Limb (tissue), 2 donors: Measurements from ENCODE around the gene EPM2AIP1.
A peak's percentile ranks its signal among the peaks of the same experiment; 100 is the strongest.
"Not testable (repeated sequence)": the region's sequence is repeated elsewhere in the genome, so short reads cannot be mapped to it uniquely, and the experiment has no call there.

Experiments used
- DNase-seq, 2 donors: peaks; one replicate each; pipeline ENCODE4 v3.0.0-alpha.2; 2016; ENCODE audit errors: extremely low spot score in 2 of 2

Gene EPM2AIP1

DNA sequence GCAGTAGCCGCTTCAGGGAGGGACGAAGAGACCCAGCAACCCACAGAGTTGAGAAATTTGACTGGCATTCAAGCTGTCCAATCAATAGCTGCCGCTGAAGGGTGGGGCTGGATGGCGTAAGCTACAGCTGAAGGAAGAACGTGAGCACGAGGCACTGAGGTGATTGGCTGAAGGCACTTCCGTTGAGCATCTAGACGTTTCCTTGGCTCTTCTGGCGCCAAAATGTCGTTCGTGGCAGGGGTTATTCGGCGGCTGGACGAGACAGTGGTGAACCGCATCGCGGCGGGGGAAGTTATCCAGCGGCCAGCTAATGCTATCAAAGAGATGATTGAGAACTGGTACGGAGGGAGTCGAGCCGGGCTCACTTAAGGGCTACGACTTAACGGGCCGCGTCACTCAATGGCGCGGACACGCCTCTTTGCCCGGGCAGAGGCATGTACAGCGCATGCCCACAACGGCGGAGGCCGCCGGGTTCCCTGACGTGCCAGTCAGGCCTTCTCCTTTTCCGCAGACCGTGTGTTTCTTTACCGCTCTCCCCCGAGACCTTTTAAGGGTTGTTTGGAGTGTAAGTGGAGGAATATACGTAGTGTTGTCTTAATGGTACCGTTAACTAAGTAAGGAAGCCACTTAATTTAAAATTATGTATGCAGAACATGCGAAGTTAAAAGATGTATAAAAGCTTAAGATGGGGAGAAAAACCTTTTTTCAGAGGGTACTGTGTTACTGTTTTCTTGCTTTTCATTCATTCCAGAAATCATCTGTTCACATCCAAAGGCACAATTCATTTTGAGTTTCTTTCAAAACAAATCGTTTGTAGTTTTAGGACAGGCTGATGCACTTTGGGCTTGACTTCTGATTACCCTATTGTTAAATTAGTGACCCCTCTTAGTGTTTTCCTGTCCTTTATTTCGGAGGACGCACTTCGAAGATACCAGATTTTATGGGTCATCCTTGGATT lies 674 bp upstream of the EPM2AIP1 start, which contains the start of gene MLH1:
TSS of gene MLH1 (plus strand) at position 193 of the 958 bp plus-strand sequence. CDS start at position 223, 30 bp downstream.
- peak; percentile 99 to 100 for DNase-seq

DNA sequence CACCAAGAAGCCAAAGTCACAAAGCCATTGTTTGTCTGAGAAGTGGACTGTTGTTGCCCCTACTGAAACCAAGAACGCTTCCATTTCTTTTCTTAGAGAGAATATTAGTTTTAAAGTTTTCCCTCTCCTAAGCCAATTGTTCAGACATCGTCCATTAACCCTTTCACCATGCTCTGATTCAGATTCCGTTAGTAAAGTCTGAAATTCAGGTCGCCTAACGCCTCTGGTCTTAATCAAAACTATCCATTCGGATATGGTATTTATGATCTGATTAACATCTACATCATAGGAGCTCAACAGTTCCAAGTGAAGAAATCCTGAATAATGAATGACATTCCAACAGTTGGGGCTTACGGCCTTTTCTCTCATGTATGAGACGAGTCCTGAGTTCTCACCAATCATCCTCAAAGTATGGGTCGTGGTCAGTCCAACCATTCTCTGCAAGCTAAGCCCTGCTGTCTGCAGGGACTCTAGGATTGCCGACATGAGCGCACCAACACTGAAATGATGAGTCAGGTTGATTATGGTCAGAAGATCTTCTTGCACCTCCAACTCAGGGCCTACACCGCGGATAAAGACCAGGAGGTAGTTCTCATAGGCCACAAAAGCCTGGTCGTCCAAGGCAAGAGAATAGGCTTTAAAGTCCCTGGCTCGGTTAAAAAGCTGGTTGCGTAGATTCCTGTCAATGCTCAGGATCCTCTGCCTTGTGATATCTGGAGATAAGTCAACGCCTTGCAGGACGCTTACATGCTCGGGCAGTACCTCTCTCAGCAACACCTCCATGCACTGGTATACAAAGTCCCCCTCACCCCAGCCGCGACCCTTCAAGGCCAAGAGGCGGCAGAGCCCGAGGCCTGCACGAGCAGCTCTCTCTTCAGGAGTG lies 767 bp downstream of the EPM2AIP1 start:
- DNase-seq, result peak in 1 of 2 donors; percentile 1

DNA sequence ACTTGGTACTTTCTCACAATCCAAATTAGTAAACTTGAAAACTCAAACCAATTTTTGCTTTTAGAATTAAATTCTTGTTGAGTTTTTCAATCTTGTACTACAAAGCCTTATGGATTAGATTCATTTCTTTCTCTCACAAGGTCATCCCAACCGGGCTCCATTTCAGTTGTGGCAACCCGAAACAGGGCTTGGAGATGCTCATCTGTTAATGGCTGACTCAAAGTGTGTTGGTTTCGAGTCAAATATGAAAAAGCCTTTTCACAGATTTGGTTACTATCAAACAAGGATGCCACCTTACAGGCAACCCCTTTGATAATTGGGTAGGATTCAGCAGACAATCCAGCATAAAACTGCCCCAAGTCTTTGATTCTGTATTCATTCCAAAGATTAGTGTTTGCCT lies 1.8 kb downstream of the EPM2AIP1 start:
- DNase-seq, result no peak

DNA sequence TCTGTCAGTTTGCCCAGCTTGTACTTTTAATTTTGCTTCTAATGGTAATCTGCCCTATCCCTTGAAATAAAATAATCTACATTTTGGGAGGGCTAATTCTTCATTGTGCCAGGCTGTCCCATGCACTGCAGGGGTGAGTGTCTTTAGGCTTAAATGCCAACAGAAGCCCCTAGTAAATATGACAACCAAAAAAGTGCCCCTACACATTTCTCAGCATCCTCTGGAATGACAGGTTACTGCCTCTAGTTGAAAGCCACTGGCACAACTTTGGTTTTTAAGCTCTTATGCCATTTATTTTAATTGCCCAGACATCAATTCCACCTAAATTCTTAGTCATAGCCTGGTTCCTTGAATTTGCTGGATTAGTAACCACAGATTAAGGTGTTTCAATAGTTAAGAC lies 3.4 kb downstream of the EPM2AIP1 start:
- DNase-seq, result no peak

DNA sequence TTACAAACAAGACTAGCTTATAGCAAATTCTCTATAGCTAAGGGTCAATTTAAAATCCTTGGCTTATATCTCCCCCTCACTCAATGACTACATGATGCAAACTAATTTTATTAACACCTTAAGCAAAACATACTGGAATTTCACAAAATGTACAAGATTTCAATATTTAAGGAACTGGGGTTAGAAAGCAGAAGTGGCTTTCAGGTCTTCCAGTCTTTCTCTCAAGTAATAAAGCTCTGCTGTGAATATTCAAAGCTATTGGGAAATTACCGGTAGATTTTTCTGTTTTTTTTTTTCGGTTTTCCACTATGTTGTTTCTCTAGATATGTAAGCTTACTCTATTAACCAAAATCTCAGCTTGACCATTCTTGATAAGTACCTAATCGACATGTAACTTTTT lies 3.9 kb downstream of the EPM2AIP1 start:
- no peak for DNase-seq

DNA sequence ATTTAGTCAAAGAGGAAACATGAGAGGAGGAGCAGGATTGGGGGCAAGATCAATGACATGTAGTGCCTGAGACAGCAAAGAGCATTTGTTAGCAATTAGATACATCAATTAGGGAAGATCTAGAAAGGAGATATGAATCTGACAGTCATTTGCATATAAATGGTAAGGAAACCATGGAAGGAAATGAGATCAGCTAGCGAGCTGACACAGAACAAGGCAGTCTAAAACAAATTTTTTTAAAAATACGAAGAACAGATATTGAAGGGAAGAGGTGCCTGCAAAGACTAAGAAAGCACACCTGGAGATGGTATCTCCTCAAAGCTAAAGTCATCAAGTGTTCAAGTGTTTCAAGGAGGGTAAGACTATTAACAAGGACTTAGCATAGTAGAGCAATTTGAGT lies 4.6 kb downstream of the EPM2AIP1 start:
- DNase-seq, result no peak

DNA sequence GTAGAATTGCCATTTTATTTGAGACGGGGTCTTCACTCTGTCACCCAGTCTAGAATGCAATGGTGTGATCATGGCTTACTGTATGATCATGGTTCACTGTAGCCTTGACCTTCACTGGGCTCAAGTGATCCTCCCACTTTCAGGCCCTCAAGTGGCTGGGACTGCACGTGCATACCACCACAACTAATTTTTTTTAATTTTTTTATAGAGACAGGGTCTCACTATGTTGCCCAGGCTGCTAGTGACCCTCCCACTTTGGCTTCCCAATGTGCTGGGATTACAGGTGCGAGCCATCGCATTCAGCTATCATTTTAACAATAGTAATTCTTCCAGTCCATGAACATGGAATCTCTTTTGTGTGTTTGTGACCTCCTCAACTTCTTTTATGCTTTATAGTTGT lies 11.9 kb downstream of the EPM2AIP1 start:
- no peak for DNase-seq

DNA sequence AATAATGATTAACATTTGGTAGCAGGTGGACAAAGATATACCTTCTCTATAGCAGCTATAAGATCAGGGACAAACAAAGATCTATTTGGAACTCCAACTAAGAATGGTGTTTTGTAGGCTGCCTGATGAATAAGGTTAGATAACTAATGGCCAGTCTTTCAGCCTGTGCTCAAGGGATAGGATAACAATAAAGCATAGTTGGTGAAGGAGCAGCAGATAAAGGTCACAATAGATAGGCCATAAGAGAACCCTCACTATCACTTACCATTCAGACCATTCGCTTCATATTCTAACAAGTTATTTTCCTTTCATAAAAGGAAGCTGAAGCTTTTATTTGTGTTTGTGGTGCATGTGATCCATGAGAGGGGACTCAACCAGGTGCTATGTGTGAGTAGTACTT lies 19.8 kb downstream of the EPM2AIP1 start:
- DNase-seq, result no peak

DNA sequence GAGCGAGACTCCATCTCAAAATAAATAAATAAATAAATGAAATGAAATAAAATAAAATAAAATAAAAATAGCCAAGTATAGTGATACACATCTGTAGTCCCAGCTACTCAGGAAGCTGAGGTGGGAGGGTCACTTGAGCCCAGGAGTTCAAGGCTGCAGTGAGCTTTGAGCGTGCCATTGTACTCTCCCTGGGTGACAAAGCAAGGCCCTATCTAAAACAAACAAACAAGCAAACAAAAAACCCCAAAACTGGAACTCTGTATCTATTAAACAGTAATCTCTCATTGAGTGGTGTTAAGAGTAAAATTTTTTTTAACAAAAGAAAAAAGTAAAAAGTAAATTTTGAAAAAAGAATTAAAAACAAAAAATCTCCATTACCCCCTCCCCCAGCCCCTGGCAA lies 20.8 kb downstream of the EPM2AIP1 start:
- DNase-seq, result no peak

DNA sequence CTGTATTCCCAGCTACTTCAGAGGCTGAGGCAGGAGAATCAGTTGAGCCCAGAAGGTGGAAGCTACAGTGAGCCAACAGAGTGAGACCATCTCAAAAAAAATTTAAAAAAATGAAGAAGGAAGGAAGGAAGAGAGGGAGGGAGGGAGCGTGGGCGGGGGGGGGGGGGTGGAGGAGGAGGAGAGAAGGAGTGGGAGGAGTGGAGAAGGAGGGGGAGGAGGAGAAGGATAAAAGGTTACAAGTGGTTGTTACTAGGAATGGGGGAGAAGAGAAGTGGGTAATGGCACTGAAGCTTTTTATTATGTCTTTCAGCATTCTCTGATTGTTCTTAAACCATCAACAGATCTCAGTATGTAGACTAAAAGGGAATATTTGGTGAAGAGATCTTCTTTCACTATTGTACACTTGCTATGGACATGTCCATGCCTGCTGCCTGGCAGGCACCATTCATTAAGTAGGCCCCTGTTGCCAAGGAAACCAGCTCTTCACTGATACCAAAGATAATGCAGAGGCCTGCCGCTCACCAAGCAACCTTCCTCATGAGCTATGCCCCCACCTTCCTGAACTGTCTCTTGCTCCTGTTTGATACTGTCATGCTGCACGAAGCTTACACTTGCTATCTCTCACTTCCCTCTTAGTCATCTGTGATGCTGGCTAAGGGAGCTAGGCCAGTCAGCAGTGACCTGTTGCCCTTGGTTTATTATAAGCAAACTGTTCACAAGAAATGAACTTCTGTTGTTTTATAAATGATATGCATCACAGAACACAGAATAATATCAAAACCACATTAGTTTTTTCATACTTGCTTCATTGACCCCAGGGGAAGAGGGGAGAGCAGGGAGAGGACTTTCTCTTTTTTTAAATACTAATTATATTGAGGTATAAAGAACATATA lies 23.1 kb downstream of the EPM2AIP1 start:
- peak in 1 of 2 donors; percentile 37 for DNase-seq

DNA sequence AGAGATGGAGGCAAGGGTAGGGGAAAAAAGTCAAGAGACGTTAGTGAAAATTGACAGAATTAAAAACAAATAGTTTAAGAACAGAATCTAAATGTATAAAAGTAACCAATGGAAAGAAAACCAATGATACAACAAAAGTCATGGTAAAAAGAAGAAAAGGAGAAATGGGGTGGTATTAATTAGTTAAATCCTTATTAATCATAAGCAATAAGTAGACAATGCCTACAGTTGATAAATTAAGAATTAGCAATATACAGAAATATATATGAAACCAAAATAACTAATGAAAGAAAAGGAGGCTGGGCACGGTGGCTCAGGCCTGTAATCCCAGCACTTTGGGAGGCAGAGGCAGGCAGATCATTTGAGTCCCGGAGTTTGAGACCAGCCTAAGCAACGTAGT lies 23.8 kb downstream of the EPM2AIP1 start:
- no peak for DNase-seq

DNA sequence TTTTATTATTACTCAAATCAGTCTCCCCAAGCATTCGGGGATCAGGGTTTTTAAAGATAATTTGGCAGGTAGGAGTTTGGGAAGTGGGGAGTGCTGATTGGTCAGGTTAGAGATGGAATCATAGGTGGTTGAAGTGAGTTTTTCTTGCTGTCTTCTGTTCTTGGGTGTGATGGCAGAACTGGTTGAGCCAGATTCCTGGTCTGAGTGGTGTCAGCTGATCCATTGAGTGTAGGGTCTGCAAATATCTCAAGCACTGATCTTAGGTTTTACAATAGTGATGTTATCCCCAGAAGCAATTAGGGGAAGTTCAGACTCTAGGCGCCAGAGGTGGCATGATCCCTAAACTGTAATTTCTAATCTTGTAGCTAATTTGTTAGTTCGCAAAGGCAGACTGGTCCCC lies 27.5 kb downstream of the EPM2AIP1 start:
- no peak for DNase-seq

DNA sequence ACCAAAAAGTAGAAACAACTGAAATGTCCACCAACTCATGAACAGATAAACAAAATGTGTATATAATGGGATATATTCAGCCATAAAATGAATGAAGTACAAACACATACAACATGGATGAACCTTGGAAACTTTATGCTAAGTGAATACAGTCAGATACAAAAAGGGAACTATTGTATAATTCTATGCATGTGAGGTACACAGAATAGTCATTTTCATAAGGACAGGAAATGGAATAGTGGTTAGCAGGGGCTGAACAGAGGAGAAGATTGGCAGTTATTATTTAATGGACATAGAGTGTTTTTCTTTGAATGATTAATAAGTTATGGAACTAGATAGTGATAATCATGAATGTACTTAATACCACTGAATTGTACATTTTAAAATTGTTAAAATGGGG lies 28.1 kb downstream of the EPM2AIP1 start:
- no peak for DNase-seq

DNA sequence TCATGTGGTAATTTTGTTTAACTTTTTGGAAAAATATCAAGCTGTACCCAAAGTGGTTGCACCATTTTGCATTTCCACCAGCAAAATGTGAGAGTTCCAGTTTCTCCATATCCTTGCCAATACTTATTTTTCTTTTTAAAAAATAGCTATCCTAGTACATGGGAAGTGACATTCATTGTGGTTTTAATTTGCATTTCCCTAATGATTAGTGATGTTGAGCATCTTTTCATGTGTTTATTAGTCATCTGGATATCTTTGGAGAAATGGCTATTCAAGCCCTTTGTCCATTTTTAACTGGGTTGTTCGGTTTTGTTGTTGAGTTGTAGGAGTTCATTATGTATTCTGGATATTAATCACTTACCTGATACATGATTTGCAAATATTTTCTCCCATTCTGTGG lies 28.6 kb downstream of the EPM2AIP1 start:
- DNase-seq, result no peak

DNA sequence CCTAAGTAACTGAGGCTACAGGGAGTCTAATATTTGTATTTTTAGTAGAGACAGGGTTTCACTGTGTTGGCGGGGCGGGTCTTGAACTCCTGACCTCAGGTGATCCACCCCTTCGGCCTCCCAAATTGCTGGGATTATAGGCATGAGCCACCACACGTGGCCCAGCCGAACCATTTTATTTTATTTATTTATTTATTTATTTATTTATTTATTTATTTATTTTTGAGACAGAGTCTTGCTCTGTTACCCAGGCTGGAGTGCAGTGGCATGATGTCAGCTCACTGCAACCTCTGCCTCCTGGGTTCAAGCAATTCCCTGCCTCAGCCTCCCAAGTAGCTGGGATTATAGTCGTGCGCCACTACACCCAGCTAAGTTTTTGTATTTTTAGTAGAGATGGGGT lies 29.9 kb downstream of the EPM2AIP1 start:
- DNase-seq, result not testable (repeated sequence)

DNA sequence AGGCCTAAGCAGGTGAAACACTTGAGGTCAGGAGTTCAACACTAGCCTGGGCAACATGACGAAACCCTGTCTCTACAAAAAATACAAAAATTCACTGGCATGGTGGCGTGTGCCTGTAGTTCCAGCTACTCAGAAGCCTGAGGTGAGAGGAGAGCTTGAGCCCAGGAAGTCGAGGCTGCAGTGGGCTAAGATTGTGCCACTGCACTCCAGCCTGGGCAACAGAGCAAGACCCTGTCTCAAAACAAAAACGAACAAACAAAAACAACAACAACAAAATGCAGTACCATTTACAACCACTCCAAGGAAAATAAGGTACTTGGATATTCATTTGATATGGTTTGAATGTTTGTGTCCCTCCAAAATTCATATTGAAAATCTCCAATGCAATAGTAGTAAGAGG lies 32.4 kb downstream of the EPM2AIP1 start:
- DNase-seq, result no peak

DNA sequence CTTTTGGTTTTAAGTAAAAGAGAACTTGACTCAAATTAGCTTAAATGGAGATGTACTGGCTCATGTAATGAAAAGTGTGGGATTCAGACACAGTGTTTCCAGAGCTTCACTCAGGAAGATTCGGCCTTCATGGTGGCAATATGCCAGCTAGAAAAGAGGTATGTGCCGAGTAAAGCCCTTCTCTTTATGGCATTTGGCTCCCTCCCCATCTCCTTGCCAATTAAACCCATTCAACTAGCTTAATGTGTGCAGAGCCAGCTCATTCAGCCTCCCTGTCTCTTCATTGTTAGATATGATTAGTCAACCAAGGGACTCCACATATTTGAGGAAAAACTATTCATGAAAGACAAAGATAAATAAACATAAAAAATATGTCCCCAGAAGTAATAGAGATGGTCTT lies 33.1 kb downstream of the EPM2AIP1 start:
- no peak for DNase-seq

DNA sequence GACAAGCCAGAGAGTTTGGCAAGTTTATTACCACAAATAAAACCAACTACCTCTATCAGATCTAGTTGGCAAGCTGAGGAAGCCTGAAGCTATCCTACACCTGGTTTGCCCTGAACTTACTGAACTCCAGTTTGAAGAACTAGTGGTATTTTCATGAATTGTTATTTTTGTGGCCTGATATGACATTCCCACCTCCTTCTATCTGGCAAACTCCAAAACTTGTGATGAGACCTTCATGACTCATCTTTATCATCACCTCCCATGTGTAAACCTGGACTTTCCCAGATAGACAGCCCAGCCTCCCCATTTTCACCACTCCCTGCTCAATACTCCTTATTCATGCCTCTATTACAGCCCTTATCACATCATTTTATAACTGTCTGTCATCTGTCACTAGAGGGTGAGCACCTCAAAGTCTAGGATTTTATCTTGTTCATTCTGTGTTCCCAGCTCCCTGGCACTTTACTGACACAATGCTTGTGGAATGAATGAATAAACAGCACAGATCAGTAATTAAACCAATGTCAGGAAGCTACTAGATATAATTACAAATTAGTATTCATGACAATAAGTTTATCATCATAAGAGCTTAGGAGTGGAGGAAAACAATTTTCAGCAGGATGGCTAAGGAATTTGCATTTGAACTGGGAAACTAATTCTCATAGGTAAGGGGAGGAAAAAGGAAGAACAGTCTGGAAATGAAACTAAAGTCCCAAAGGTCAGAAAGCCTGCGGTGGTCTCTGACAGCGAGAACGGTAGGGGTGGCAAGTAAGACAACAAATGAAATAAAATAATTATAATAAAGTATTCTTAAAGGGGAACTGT lies 34.9 kb downstream of the EPM2AIP1 start:
- no peak for DNase-seq

DNA sequence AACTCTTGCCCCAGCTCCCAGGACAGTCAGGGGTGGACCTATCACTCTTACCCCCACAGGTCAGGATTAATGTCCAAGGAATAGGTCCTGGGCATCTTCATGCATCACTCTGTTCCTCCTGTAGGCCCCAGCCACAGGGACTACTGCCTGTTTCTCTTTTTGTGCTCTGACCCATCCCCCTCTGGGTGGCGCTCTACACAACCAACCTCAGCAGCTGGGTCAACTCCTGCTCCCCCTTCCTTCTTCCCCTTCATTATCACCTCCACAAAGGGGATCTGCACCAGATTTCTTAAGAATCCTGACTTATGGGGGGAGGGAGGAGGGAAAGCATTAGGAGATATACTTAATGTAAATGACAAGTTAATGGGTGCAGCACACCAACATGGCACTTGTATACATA lies 35.9 kb downstream of the EPM2AIP1 start:
- no peak for DNase-seq

DNA sequence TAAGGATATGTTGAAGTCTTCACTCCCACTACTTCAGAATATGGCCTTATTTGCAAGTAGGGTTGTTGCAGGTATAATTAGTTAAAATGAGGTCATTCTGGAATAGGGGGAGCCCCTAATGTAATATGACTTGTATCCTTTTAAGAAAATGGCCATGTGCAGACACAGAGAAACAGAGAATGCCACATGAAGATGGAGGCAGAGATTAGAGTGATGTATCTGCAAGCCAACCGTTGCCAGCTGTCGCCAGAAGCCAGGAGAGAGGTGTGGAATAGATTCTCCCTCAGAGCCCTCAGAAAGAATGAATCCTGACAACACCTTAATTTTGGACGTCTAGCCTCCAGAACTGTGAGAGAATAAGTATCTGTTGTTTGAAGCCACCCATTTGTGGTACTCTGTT lies 36.8 kb downstream of the EPM2AIP1 start:
- no peak for DNase-seq
